Thyroid gland (tissue), 4 donors: Measurements from ENCODE around the gene KRTAP19-3. TPM values are rescaled to one million over a fixed set of nuclear protein-coding genes. Genes with fewer than 3 reads are reported as not detected.

Experiments used
- DNase-seq, 2 donors: peaks; one replicate each; pipeline ENCODE4 v3.0.0-alpha.2; 2019
- H3K27ac ChIP-seq, 3 donors: fragments of 200-600 bp; sonication (generic); 1 replicate in 2 of 3; 2 replicates in 1 of 3; pipeline ENCODE4 v1.5.1; 2016 to 2019; ENCODE audit warnings: mild to moderate bottlenecking in 1 of 3, moderate library complexity in 1 of 3
- H3K27me3 ChIP-seq: fragments of 200-600 bp; sonication (generic); one replicate; pipeline ENCODE4 v1.5.1; 2019
- H3K36me3 ChIP-seq, 2 donors: fragments of 200-600 bp; sonication (generic); one replicate each; pipeline ENCODE4 v1.5.1; 2016 to 2019
- H3K4me1 ChIP-seq, 2 donors: fragments of 200-600 bp; sonication (generic); one replicate each; pipeline ENCODE4 v1.5.1; 2017 to 2019
- H3K4me3 ChIP-seq, 3 donors: fragments of 200-600 bp; sonication (generic); replicated peaks in 1 of 3; 1 replicate in 2 of 3; 2 replicates in 1 of 3; pipeline ENCODE4 v1.5.1; 2016; ENCODE audit warnings: mild to moderate bottlenecking in 1 of 3
- H3K9me3 ChIP-seq: fragments of 200-600 bp; sonication (generic); one replicate; pipeline ENCODE4 v1.5.1; 2017
- POLR2A ChIP-seq, 2 donors: fragments of 450-650 bp; IDR thresholded peaks; one replicate each; pipeline ENCODE4 v1.6.1; 2017; ENCODE audit warnings: antibody characterized with exemption in 2 of 2, mild to moderate bottlenecking in 2 of 2, moderate library complexity in 1 of 2
- WGBS, 2 donors: methylation state at CpG; one replicate each; pipeline ENCODE4 v1.1.5; 2017; 5-methylcytosine and 5-hydroxymethylcytosine counted together
- intact Hi-C: fragments of 100-400 bp; cut with DNase I; formaldehyde crosslinking; loops from one replicate; pipeline ENCODE4 v1.15.1; 2023
- total RNA-seq, 4 donors: library from RNA; depleted of rRNA; stranded (reverse); fragments of >200 nt; gene quantifications; one replicate each; pipeline ENCODE4 v1.2.3, GENCODE V29; 2016
- TF ChIP-seq, protein P1 (sequence below), 6 experiments: fragments of 200-600 bp in 3 of 6; fragments of 450-650 bp in 3 of 6; sonication (generic) in 3 of 6; IDR thresholded peaks; one replicate each; pipeline ENCODE4 v1.5.1; 2016 to 2019; ENCODE audit warnings: antibody characterized with exemption in 6 of 6, mild to moderate bottlenecking in 2 of 6, inconsistent platforms in 1 of 6, moderate library complexity in 1 of 6

Gene KRTAP19-3
- total RNA-seq, 4 donors from 2014 or later = not detected

DNA sequence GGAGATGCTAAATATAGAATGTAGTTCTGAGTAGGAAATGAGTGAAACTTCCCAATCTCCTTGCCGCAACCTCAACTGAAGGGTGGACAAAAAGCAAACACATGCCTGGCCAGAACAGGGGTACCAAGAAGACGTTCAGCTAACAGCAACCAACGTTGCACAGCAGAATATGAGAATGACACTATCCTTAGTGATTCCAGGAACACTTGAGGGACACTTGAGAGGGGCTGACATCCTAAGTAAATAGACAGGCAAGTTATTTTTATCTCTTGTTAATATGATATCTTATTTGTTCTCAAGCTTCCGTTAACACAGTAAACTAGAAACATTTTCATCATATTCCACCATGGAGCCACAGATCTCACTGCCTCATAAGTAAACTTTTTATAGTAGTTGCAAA lies 12.6 kb downstream of the KRTAP19-3 start:
- Histone ChIP-seq H3K36me3 (no peaks in the 10 kb centered on the region), H3K4me1 (no peaks in the 10 kb centered on the region), H3K4me3 (no peak overlapping the region), H3K27me3 (no peaks in the 10 kb centered on the region), H3K9me3 (no peaks in the 10 kb centered on the region), H3K27ac (no peak overlapping the region)
- intact Hi-C loops = no loop called here
- TF ChIP-seq, protein P1, sequence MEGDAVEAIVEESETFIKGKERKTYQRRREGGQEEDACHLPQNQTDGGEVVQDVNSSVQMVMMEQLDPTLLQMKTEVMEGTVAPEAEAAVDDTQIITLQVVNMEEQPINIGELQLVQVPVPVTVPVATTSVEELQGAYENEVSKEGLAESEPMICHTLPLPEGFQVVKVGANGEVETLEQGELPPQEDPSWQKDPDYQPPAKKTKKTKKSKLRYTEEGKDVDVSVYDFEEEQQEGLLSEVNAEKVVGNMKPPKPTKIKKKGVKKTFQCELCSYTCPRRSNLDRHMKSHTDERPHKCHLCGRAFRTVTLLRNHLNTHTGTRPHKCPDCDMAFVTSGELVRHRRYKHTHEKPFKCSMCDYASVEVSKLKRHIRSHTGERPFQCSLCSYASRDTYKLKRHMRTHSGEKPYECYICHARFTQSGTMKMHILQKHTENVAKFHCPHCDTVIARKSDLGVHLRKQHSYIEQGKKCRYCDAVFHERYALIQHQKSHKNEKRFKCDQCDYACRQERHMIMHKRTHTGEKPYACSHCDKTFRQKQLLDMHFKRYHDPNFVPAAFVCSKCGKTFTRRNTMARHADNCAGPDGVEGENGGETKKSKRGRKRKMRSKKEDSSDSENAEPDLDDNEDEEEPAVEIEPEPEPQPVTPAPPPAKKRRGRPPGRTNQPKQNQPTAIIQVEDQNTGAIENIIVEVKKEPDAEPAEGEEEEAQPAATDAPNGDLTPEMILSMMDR (IDR thresholded peaks at IDR 0.05) = no peak
- TF ChIP-seq POLR2A (IDR thresholded peaks at IDR 0.05) = no peak
- no peak for DNase-seq
- 63 to 74% methylated on average over 4 of the region's 4 CpGs for WGBS, 2 donors

DNA sequence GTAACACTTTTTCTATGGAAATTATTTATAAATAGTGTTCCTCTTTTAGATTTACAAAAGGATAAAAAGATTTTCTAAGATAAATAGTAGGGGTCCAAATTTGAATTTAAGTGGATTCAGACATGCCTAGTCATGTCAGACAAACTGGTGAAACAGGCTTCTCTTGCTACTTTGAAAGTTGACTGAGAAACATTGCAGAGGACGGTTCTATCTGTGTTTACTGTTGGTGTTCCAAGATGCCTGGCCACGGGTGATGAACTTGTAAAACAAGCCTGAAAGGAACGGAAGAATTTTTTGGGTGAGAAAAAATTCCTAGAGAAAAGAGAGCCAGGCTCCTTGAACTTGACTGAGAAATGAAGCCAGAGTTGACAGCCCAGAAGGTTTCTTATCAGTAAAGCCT lies 13.8 kb downstream of the KRTAP19-3 start:
- DNase-seq = peak in 1 of 2 donors; percentile 9
- intact Hi-C loops = no loop called here
- 18 to 27% methylated on average over 3 of the region's 3 CpGs for WGBS, 2 donors
- no peaks in the 10 kb centered on the region for H3K9me3 ChIP-seq
- H3K36me3 ChIP-seq = no peaks in the 10 kb centered on the region
- H3K27ac ChIP-seq = no peak overlapping the region
- H3K4me1 ChIP-seq = no peaks in the 10 kb centered on the region
- H3K27me3 ChIP-seq = no peaks in the 10 kb centered on the region
- H3K4me3 ChIP-seq = no peak overlapping the region
- TF ChIP-seq, protein P1 (IDR thresholded peaks at IDR 0.05) = no peak

DNA sequence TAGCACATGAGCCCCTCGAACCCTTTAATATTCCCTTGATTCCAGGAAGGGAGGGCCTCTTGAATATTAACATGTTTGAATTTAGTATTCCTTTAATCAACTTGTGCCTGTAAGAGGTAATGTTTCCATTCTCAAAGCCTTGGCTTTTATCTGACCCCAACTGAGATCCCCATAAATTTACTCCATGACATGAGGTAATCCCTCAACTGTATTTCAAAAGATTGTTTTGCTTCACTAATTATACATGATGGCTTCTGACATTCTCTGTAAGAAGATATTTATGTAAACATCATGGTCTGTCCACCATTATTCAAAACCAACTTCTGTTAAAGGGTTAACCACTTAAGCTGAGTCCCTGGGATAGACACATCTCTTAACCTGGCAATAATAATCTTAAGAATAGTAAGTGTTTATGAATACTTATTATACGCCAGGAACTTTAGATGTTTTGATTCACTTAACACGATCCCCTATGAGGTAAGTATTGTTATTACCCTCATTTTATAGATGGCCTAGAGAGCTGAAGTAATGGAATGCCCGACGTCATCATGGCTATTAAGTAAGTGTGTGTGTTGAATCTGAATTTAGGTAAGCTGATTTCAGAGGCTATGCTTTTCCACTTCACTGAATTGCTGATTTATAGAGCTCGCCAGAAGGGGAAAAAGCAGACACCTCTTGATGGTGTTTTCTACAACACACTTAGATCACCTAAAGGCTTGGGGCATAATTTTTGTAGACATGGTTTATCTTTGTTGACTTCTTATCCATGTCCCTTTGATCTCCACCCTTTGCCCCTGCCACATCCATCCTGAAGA lies 22.7 kb downstream of the KRTAP19-3 start:
- H3K36me3 ChIP-seq = no peaks in the 10 kb centered on the region
- H3K4me1 ChIP-seq = no peaks in the 10 kb centered on the region
- no peaks in the 10 kb centered on the region for H3K9me3 ChIP-seq
- TF ChIP-seq, protein P1 (IDR thresholded peaks at IDR 0.05) = no peak
- TF ChIP-seq POLR2A (IDR thresholded peaks at IDR 0.05) = no peak
- no peak for DNase-seq
- intact Hi-C loops = no loop called here
- no peaks in the 10 kb centered on the region for H3K27me3 ChIP-seq
- no peak overlapping the region for H3K27ac ChIP-seq
- no peak overlapping the region for H3K4me3 ChIP-seq
- 81 to 82% methylated on average over 6 of the region's 6 CpGs for WGBS, 2 donors

DNA sequence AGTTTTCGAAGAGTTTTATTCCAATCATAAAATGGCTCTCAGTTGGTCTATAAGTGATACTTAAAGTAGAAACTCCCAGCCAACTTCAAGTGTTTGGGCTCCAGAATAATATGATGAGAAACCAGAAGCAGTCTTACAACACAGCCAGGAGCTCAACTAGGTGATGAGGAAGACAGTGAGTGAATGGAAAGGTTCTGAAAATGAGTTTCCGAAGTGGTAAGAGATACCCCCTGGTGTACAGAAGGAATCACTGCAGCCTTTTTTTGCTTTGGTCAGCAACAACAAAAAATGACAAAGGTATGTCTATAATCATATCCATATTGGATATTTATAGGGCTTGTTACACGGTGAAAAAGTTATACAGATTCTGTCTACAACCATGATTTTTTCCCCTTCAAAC lies 28.1 kb downstream of the KRTAP19-3 start:
- no peaks in the 10 kb centered on the region for H3K27me3 ChIP-seq
- no peak for DNase-seq
- no peak for TF ChIP-seq POLR2A (IDR thresholded peaks at IDR 0.05)
- TF ChIP-seq, protein P1 (IDR thresholded peaks at IDR 0.05) = peak in 1 of 6 experiments; percentile 51
- no peak overlapping the region for H3K27ac ChIP-seq
- WGBS, 2 donors = 34 to 39% methylated on average over 3 of the region's 3 CpGs
- H3K9me3 ChIP-seq = no peaks in the 10 kb centered on the region
- no peak overlapping the region for H3K4me3 ChIP-seq
- no peaks in the 10 kb centered on the region for H3K36me3 ChIP-seq
- intact Hi-C loops = no loop called here
- H3K4me1 ChIP-seq = no peaks in the 10 kb centered on the region

DNA sequence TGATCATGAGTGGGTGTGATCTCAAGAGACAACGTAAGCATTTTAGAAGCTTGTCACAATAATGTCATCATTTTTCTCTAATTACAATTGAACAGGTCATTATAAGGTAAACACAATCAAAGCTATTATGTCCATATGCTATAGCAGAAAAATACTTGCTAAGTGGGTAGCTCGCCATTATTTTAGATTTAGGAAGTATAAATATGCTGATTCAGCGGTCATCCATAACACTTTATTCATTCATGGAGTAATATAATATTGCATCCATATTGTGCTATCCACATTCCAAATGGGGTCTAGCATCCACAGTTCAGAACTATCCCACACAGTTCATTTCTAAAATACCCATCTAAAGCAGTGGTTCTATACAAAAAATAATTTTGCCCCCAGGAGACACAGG lies 43.3 kb downstream of the KRTAP19-3 start:
- Histone ChIP-seq H3K4me3 (no peak overlapping the region), H3K27me3 (no peaks in the 10 kb centered on the region), H3K27ac (no peak overlapping the region), H3K36me3 (no peaks in the 10 kb centered on the region), H3K9me3 (no peaks in the 10 kb centered on the region), H3K4me1 (no peaks in the 10 kb centered on the region)
- 92 to 93% methylated on average over 3 of the region's 3 CpGs for WGBS, 2 donors
- TF ChIP-seq, protein P1 (IDR thresholded peaks at IDR 0.05) = no peak
- TF ChIP-seq POLR2A (IDR thresholded peaks at IDR 0.05) = no peak
- DNase-seq = no peak
- intact Hi-C loops = no loop called here
